ENCODE measurements around the gene RAB26.

DNA sequence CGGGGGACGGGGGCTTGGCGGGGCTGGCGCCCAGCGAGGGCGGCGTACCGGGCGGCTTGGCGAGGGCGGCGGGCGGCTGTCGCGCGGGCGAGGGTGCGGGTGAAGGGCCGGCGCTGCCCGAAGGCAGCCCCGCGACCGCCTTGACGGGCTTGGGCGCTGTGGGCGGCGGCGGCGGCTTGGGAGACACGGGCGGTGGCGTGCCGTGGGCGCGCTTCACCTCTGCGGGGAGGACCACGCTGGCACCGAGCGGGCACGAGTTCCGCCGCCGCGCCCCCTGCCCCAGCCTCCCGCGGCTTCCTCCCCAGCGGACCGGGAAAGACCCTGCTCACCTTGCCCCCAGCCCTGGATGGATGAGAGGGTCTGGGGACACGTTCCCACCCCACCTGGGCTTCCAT, 30.7 kb downstream of the RAB26 start:
- TF ChIP-seq EZH2 (IDR thresholded peaks at IDR 0.05; ENCODE audit: insufficient read depth, poor library complexity, severe bottlenecking) (no peak), EZH2phosphoT487 (IDR thresholded peaks at IDR 0.05; ENCODE audit: insufficient read depth, low read depth) (no peak)
